Mononuclear cell (primary cell): ENCODE results near the gene ATP6V1G2. TPM values are rescaled to one million over a fixed set of nuclear protein-coding genes. Genes with fewer than 3 reads are reported as not detected.
A peak's percentile ranks its signal among the peaks of the same experiment; 100 is the strongest.
"Not testable (repeated sequence)": the region's sequence is repeated elsewhere in the genome, so short reads cannot be mapped to it uniquely, and the experiment has no call there.

Experiments
- H3K27me3 ChIP-seq: 2 replicates; pipeline ENCODE4 v1.6.0; 2011; ENCODE audit warnings: low read length, control low read depth; ENCODE audit not compliant: insufficient read depth
- H3K4me1 ChIP-seq: 2 replicates; pipeline ENCODE4 v1.5.1; 2011; ENCODE audit warnings: mild to moderate bottlenecking, low read length, control low read depth; ENCODE audit not compliant: insufficient read depth
- H3K4me3 ChIP-seq: 2 replicates; pipeline ENCODE4 v1.5.1; 2011; ENCODE audit warnings: mild to moderate bottlenecking, low read length, moderate library complexity
- H3K9me3 ChIP-seq: 2 replicates; pipeline ENCODE4 v1.5.1; 2011; ENCODE audit warnings: low read depth, mild to moderate bottlenecking, control low read depth, low read length
- total RNA-seq: library from RNA; depleted of rRNA; stranded (reverse); fragments of >200 nt; gene quantifications from one replicate; pipeline ENCODE4 v1.2.3, GENCODE V29; 2012

ATP6V1G2 gene
- total RNA-seq, 1 donor, result 0.73 TPM

- H3K27me3 ChIP-seq, result no peaks in the 10 kb centered on the region
- H3K4me1 ChIP-seq, result peaks cover 72% of the 10 kb centered on the region
- H3K9me3 ChIP-seq, result no peaks in the 10 kb centered on the region
- H3K4me3 ChIP-seq, result no peak overlapping the region
Observed at GRCh38 chr6:31568537-31568961, 22.1 kb upstream of the ATP6V1G2 start.

GRCh38 chr6:31567531-31568370 is 21.3 kb upstream of the ATP6V1G2 start:
- peaks cover 72% of the 10 kb centered on the region for H3K4me1 ChIP-seq
- no peak overlapping the region for H3K4me3 ChIP-seq
- H3K27me3 ChIP-seq, result no peaks in the 10 kb centered on the region
- no peaks in the 10 kb centered on the region for H3K9me3 ChIP-seq

GRCh38 chr6:31560697-31561058 is 14.3 kb upstream of the ATP6V1G2 start:
- Histone ChIP-seq H3K4me1 (peaks cover 85% of the 10 kb centered on the region), H3K9me3 (no peaks in the 10 kb centered on the region), H3K4me3 (no peak overlapping the region), H3K27me3 (no peaks in the 10 kb centered on the region)

GRCh38 chr6:31559958-31560696 is 13.7 kb upstream of the ATP6V1G2 start:
- Histone ChIP-seq H3K27me3 (no peaks in the 10 kb centered on the region), H3K4me3 (peak overlapping the region; percentile 3), H3K9me3 (no peaks in the 10 kb centered on the region), H3K4me1 (peaks cover 85% of the 10 kb centered on the region)

- no peaks in the 10 kb centered on the region for H3K9me3 ChIP-seq
- peaks cover 85% of the 10 kb centered on the region for H3K4me1 ChIP-seq
- H3K4me3 ChIP-seq, result peak overlapping the region; percentile 3
- no peaks in the 10 kb centered on the region for H3K27me3 ChIP-seq
Observed at GRCh38 chr6:31559606-31559957, 13.2 kb upstream of the ATP6V1G2 start.

GRCh38 chr6:31558631-31559500 is 12.5 kb upstream of the ATP6V1G2 start:
- Histone ChIP-seq H3K9me3 (no peaks in the 10 kb centered on the region), H3K4me1 (peaks cover 83% of the 10 kb centered on the region), H3K4me3 (no peak overlapping the region), H3K27me3 (no peaks in the 10 kb centered on the region)

- peaks cover 81% of the 10 kb centered on the region for H3K4me1 ChIP-seq
- no peaks in the 10 kb centered on the region for H3K9me3 ChIP-seq
- no peak overlapping the region for H3K4me3 ChIP-seq
- H3K27me3 ChIP-seq, result no peaks in the 10 kb centered on the region
Observed at GRCh38 chr6:31558318-31558625, 11.9 kb upstream of the ATP6V1G2 start.

GRCh38 chr6:31557443-31558317 is 11.3 kb upstream of the ATP6V1G2 start:
- Histone ChIP-seq H3K4me3 (no peak overlapping the region), H3K4me1 (peaks cover 81% of the 10 kb centered on the region), H3K27me3 (no peaks in the 10 kb centered on the region), H3K9me3 (no peaks in the 10 kb centered on the region)

- H3K4me3 ChIP-seq, result no peak overlapping the region
- H3K27me3 ChIP-seq, result no peaks in the 10 kb centered on the region
- H3K9me3 ChIP-seq, result no peaks in the 10 kb centered on the region
- peaks cover 80% of the 10 kb centered on the region for H3K4me1 ChIP-seq
Observed at GRCh38 chr6:31556307-31556706, 9.9 kb upstream of the ATP6V1G2 start.

- not testable (repeated sequence) for H3K9me3 ChIP-seq, H3K27me3 ChIP-seq, H3K4me3 ChIP-seq
- peaks cover 65% of the 10 kb centered on the region for H3K4me1 ChIP-seq
Observed at GRCh38 chr6:31551371-31551770, 5.0 kb upstream of the ATP6V1G2 start.

GRCh38 chr6:31548544-31548873 is 2.1 kb upstream of the ATP6V1G2 start:
- Histone ChIP-seq H3K4me1 (peaks cover 56% of the 10 kb centered on the region), H3K4me3 (no peak overlapping the region), H3K9me3 (no peaks in the 10 kb centered on the region), H3K27me3 (no peaks in the 10 kb centered on the region)

GRCh38 chr6:31547727-31548543 is 1.5 kb upstream of the ATP6V1G2 start:
- H3K4me3 ChIP-seq, result peak overlapping the region; percentile 36
- H3K4me1 ChIP-seq, result peaks cover 54% of the 10 kb centered on the region
- no peaks in the 10 kb centered on the region for H3K9me3 ChIP-seq
- H3K27me3 ChIP-seq, result no peaks in the 10 kb centered on the region

- no peaks in the 10 kb centered on the region for H3K27me3 ChIP-seq
- H3K4me1 ChIP-seq, result peaks cover 55% of the 10 kb centered on the region
Observed at GRCh38 chr6:31546958-31547726, 734 bp upstream of the ATP6V1G2 start, which contains the start of gene NFKBIL1. Gene NFKBIL1, plus strand, starts transcription at chr6:31547608. Its CDS starts 87 bp downstream, at chr6:31547695.

More at GRCh38 chr6:31546958-31547726, 734 bp upstream of the ATP6V1G2 start, which contains the start of gene NFKBIL1:
- H3K9me3 ChIP-seq, result no peaks in the 10 kb centered on the region
- peak within 1 kb of the TSS; percentile 36 for H3K4me3 ChIP-seq
